Tibial nerve (tissue), 4 donors: ENCODE data around the gene NRG2.

ENCODE experiments used
- EP300 ChIP-seq, 2 donors: sonication (generic); formaldehyde crosslinking; IDR thresholded peaks; one replicate each; pipeline ENCODE4 v1.6.1; 2017; ENCODE audit warnings: antibody characterized with exemption in 2 of 2, mild to moderate bottlenecking in 1 of 2
- POLR2A ChIP-seq, 2 donors: fragments of 450-650 bp; IDR thresholded peaks; one replicate each; pipeline ENCODE4 v1.6.1; 2017; ENCODE audit warnings: antibody characterized with exemption in 2 of 2, mild to moderate bottlenecking in 2 of 2, moderate library complexity in 2 of 2
- TF ChIP-seq, protein P1 (sequence below), 5 experiments: fragments of 200-600 bp in 3 of 5; fragments of 450-650 bp in 2 of 5; sonication (generic) in 3 of 5; IDR thresholded peaks; one replicate each; pipeline ENCODE4 v1.5.1; 2016 to 2019; ENCODE audit warnings: antibody characterized with exemption in 5 of 5, mild to moderate bottlenecking in 3 of 5, moderate library complexity in 2 of 5

DNA sequence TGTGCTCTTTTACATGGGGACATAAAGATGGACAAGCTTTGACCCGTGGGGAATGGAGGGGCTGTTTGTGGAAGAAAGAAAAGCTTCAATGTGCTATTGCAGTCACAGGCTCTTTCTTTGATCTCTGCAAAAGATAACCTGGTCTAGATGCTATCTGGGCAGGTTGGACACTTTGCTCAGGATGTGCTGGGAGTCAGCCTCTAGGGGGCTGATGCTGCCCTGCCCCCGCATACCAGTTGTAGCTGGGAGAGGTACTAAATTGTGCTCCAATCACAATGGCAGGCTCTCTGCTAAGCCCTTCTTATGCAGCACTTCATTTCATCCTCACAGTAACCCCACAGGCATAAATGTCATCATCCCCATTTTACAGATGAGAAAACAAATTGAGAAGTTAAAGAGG lies 180.3 kb downstream of the NRG2 start:
- TF ChIP-seq, protein P1, sequence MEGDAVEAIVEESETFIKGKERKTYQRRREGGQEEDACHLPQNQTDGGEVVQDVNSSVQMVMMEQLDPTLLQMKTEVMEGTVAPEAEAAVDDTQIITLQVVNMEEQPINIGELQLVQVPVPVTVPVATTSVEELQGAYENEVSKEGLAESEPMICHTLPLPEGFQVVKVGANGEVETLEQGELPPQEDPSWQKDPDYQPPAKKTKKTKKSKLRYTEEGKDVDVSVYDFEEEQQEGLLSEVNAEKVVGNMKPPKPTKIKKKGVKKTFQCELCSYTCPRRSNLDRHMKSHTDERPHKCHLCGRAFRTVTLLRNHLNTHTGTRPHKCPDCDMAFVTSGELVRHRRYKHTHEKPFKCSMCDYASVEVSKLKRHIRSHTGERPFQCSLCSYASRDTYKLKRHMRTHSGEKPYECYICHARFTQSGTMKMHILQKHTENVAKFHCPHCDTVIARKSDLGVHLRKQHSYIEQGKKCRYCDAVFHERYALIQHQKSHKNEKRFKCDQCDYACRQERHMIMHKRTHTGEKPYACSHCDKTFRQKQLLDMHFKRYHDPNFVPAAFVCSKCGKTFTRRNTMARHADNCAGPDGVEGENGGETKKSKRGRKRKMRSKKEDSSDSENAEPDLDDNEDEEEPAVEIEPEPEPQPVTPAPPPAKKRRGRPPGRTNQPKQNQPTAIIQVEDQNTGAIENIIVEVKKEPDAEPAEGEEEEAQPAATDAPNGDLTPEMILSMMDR (IDR thresholded peaks at IDR 0.05), result no peak
- no peak for TF ChIP-seq EP300 (IDR thresholded peaks at IDR 0.05)
- no peak for TF ChIP-seq POLR2A (IDR thresholded peaks at IDR 0.05)
